Activated CD4-positive, alpha-beta T cell treated with anti-CD3 and anti-CD28 coated beads for 24 hours (primary cell): ENCODE data around the gene S100A3.
"Not testable (repeated sequence)": the region's sequence is repeated elsewhere in the genome, so short reads cannot be mapped to it uniquely, and the experiment has no call there.

Experiments used
- DNase-seq, 2 donors: peaks; one replicate each; pipeline ENCODE4 v3.0.0-alpha.2; 2020; ENCODE audit warnings: low read depth in 2 of 2

Gene S100A3

DNA sequence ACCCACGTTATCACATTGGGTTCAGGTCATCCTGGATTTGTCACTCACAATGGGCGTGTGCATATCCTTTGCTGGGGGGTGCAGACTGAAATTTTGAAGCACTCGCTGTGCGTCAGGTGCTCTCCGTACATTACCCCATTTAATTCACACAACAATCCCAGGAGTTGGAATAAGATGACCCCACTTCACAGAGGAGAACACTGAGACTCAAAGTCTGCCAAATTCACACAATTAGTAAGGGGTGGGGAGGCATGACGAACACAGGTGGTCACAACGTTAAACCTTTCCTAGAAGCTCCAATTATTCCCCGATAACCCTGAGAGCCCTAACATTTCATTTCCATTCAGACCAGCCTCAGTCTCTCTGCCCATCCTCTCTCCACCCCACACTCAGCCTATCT lies 20.4 kb upstream of the S100A3 start:
- DNase-seq, result no peak

DNA sequence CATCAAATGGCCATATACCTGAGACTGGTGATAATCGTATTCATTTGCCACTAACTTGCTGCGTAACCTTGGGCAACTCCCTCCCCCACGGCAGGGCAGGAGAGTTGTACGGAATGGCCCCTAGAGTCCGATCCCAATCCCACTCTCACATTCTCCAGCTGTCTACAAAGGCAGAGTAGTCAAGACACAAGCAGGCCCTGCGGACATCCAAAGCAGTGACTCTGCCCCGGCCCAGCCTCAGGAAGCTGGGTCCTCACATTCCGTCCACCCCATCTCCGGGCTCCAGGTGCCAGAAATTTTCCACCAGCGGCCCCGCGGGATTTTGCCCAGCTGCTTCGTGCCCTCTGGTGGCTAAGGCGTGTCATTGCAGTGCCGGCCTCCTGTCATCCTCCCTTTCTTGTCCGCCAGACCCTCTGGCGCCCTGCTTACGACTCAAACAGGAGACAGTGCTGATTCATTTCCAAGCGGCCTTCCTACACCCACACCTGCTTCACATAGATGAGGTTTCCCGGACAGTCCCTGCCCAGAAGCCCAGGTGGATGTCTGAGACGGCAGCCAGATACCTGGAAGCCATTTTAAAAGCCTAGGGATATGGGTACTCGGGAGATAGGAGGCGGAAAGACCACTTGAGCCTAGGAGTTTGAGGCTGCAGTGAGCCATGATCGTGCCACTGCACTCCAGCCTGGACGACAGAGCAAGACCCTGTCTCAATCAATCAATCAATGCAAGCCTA lies 19.5 kb upstream of the S100A3 start:
- DNase-seq, result peak; percentile 70 to 86

DNA sequence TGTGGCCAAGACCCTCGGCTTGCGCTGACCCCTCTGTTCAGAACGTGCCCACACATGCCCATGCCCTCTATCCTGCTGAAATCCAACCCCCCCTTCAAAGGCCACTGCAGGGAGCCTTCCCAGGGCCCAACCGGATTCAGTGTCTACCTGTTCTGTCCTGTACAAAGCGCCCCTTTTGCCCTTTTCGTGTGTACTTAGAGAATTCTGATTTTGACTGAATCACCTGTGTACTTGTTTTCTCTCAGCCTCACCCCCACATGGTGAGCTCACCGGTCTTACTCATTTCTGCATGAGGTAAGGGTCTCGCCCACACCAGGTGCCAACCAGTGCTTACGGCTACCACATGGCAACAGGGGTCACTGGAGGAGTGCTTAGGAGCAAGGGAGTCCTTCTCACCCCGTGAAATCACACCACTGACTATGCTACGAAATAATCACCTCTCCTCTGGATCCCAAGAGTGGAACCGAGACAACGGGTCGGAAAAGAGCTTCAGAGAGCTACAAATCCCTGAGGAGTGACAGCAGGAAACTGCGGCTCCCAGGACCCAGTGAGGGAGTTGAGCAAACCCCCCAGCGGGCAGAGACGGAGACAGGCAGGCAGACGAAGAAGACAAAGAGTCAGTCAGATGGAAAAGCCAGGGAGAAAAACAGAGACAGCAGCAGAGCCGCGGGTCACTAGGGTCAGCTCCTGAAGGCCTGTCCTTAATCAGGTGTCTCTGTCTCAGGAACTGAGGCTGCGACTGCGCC lies 18.7 kb upstream of the S100A3 start:
- peak in 1 of 2 donors; percentile 31 for DNase-seq

DNA sequence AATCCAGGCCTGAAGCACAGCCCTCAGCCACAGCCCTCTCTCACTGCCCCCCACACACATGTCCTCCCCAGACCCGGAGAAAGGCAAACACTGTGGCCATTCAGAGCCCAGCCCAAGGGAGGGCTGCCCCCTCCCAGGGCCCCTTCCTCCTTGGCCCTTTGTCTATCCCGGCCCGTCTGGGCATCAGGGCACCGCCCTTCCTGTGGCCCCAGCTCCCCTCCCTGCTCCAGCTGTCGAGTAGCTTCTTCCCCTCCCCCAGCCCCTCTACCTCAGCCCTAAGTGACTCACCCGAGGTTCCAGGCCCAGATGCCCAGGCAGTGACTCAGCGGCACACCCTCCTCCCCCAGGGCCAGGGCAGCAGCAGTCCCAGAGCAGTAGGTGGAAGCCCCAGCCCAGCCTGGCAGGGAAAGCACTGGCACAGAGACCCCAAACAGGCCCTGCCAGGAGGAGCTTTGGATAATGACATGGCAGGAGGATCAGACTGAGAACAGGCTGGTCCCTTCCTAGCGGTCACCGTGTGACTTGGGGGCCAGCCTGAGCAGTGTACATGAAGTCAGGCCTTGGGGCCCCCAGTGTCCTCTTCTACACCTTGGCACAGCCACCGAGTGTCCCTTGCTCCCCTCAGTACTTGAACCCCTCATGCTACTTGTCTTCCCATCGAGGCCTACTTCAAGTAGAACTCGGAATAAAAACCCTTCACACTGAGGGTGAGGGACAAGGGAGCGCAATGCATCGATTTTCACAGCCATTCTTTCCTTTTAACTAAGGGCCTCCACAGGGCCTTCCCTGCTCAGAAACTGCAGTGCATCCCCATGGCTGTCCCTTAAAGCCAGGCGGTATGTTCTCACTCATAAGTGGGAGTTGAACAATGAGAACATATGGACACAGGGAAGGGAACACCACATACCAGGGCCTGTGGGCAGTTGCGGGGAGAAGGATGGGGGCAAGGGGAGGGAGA lies 17.6 kb upstream of the S100A3 start:
- DNase-seq, result peak; percentile 81 to 83

DNA sequence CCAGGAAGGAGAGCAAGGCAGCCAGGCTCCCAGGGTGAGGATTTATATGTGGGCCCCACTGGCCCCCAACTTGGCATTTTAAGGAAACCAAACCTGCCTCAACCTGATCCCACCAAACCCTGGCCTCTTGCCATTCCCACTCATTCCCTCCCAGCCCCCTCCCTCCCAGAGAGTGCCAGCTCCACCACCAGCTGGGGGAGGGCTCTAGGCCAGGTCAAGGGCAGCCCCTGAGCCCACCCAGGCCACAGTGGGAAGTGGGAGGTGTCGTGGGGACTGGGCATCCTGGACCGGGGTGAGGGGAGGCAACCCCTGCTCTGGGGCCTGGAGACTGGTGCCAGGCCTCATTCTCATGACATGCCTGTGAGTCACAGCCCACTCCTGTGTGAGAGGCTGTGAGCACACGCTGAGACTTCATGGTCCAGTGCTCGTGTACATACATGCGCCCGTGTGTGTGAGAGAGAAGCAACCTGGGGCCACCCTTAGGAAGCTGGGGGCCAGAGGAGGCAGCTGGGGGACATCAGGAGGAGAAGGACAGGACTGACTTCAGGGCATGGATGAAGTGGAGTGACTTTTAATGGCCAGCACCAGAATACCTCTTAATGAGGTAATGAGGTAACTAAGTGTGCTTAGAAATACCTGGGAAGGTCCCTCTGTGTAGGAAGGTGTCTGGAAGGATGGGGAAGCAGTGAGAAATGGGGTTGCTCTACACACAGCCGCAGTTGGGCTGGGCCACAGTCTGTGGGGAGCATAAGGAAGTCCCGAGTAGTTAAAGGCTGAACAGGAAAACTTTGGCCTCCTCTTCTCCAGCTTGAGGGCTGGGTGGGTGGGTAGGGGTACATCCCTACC lies 16.7 kb upstream of the S100A3 start, which contains the start of gene S100A2:
S100A2 (minus strand) TSS at position 316 of the 846 bp plus-strand sequence. CDS start 1,967 bp downstream, outside the sequence.
- peak in 1 of 2 donors; percentile 39 for DNase-seq

- DNase-seq, result no peak
These were observed 14.9 kb upstream of the S100A3 start for GRCh38 chr1:153563991-153564390.

DNA sequence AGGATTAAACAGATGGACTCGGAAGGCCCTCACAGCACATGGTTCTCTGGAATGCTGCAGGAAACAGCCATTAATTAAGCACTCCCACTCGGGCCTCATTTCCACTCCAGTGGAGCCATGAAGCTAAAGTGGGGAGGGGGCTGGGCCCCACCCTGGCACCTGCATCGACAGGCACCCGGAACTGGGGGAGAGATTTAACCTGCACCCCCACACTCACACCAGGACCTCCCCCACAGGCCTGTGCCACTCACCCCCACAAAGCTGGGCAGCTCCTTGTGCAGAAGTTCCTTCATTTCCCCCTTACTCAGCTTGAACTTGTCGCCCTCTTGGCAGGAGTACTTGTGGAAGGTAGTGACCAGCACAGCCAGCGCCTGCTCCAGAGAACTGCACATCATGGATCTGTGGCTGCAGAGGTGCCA lies 14.4 kb upstream of the S100A3 start:
- no peak for DNase-seq

DNA sequence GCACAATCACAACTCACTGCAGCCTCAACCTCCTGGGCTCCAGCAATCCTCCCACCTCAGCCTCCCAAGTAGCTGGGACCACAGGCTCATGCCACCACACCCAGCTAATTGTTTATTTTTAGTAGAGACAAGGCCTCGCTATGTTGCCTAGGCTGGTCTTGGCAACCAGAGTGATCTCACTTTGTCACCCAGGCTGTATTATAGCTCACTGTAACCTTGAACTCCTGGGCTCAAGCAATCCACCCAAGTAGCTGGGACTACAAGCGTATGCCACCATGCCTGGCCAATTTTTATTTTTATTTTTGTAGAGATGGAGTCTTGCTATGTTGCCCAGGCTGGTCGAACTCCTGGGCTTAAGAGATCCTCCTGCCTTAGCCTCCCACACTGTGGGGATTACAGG lies 13.0 kb upstream of the S100A3 start:
- DNase-seq, result not testable (repeated sequence)

DNA sequence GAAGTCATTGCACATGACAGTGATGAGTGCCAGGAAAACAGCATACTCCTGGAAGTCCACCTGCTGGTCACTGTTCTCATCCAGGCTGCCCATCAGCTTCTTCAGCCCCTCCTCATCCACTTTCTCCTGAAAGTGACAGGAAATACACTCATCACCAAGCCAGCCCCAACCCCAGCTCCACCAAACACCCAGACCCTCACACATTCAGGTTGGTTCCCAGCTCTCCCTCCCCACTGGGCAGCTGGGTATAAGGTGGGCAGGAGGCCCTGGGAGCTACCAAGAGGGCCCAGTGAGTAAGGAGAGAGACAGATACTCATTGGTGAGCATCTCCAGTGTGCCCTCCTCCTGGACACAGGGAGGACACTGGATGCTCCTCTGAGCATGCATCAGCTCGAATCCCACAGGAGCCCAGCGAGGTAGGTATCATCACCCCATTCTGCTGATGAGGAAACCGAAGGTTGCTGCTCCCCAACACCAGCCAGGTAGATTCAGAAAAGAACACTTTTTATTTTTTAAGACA lies 12.5 kb upstream of the S100A3 start:
- DNase-seq, result no peak

GRCh38 chr1:153560771-153561465 lies 11.9 kb upstream of the S100A3 start:
- DNase-seq, result no peak

DNA sequence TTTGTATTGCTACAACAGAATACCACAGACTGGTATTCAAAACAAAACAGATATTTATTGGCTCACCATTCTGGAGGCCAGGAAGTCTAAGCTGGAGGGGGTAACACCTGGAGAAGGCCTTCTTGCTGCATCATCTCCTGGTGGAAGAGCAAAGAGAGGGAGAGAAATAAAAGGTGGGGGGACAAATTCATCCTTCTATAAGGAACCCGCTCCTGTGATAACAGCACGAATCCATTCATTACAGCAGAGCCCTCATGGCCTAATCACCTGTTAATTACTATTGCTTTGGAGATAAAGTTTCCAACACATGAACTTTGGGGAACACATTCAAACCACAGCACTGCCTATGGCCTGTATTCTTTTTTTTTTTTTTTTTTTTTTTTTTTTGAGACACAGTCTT lies 11.2 kb upstream of the S100A3 start:
- DNase-seq, result no peak

- no peak for DNase-seq
These were observed 8.8 kb upstream of the S100A3 start for GRCh38 chr1:153557877-153558276.

- DNase-seq, result no peak
These were observed 7.3 kb upstream of the S100A3 start for GRCh38 chr1:153556348-153556747.

DNA sequence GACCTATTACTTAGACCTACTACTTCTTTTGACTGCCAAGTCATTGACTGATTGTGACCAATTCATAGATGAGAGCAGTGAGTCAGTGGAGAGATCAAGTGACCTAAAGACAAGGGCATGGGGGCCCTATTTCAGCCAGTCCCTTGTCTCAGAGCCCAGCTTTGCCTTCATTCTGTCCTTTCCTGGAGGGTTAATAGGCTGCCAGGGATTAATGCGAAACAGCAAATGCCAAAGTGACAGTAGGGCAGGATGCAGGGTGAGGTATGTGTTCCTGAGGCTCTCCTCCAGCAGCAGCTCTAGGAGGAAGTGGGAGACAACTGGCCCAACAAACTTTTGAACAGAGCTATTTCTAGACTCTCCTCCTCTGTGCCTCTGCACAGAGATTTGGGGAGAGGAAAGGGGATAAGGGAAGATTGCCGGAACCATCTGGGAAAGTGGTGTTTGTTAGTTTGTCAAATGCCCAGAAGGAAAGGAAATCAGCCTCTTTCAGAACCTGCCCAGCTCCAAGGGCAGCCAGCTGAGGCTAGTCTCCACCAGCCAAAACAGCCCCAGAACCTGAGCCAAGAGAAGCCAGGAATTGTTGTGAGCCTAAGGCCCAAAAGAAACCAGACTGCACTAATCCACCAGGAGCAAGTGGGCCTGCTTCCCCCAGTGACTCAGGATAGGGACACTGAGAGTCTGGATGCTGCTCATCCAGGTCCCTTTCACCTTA lies 4.9 kb upstream of the S100A3 start:
- DNase-seq, result no peak

- no peak for DNase-seq
These were observed 4.0 kb upstream of the S100A3 start for GRCh38 chr1:153553096-153553495.

DNA sequence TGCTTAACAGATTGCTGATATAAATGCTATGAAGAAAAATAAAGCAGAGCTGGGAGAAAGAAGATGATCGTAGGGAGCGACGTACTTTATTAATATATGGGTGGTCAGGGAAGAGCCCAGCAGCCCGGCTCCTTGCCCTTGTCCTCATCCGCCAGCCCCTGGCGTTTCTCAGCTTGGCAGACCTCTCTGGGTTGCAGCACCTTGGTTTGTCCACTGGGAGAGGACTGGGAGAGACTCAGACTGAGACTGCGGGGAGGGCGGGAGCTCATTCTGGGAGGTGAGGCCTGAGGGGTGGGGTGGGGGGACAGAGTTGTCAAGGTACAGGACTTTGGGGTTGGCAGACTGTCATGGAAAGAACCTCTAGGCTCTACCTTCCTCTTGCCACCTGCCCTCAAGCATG lies 3.3 kb upstream of the S100A3 start:
- DNase-seq, result no peak

DNA sequence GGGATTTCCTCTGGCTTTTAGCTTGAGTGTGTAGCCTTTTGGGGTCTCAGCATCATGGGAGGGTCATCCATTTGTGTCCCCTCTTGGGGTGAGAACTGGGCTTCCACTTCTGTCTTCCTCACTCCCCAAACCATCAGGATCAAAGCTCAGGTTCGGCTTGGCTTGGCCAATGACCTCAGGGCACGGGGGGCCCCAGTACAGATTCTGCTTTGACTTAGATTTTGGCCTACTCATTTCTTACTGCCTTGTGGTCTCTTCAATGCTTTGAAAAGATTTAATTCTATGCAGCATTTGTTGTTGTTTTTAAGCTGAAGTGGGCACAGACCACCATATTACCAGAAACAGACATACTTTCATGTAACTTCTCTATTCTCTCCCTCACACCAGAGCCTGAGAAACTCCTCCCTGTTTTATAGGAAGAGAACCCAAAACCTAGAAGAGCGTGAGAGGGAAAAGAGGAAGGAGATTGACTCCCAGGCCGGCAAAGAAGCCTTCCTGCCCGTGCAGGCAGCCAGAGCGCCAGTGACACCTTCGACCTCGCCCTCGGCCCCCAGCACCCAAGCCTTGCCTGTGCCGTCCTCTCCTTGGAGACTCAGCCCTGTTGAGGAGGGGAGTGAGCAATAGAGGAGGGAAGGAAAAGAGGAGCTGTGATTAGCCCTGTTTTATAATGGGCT lies 1.9 kb upstream of the S100A3 start:
- DNase-seq, result no peak

DNA sequence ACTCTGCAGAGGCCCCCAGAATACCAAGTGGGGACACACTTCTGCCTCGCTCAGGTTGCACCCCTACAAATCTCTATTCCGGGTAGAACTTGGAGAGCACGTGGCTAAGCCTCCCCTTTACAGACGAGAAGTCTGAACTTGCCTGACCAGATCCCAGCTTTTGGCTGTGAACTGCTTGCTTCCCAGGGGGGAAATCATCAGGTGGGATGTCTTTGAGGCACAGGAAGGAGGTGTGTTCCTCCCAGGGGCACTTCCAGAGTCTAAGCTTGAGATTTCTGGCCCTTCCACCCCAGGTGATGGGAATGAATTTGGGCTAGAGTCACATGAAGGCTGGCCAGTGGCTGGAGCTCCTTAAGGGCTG lies 1.3 kb upstream of the S100A3 start:
- no peak for DNase-seq

- DNase-seq, result no peak
These were observed 811 bp upstream of the S100A3 start for GRCh38 chr1:153549741-153550397.
